Activated CD4-positive, alpha-beta T cell treated with anti-CD3 and anti-CD28 coated beads, Interleukin-2, amount 10 ng/mL, durations not matched to agents 24 days and 14 days (primary cell): ENCODE results near the gene RPTOR. TPM values are rescaled to one million over a fixed set of nuclear protein-coding genes. Genes with fewer than 3 reads are reported as not detected.

Experiments
- DNase-seq: peaks from one replicate; pipeline ENCODE4 v3.0.0; 2022
- H3K27ac Mint-ChIP-seq: one replicate; pipeline ENCODE4 v1.8.0; 2022; ENCODE audit warnings: mild to moderate bottlenecking, mixed read lengths
- H3K27me3 Mint-ChIP-seq: one replicate; pipeline ENCODE4 v1.8.0; 2022; ENCODE audit warnings: mixed read lengths
- H3K36me3 Mint-ChIP-seq: one replicate; pipeline ENCODE4 v1.8.0; 2022; ENCODE audit warnings: low read depth, mild to moderate bottlenecking, mixed read lengths
- H3K4me1 Mint-ChIP-seq: one replicate; pipeline ENCODE4 v1.8.0; 2021; ENCODE audit warnings: mixed read lengths
- H3K4me3 Mint-ChIP-seq: one replicate; pipeline ENCODE4 v1.8.0; 2022; ENCODE audit warnings: mild to moderate bottlenecking, moderate library complexity, mixed read lengths
- H3K9me3 Mint-ChIP-seq: one replicate; pipeline ENCODE4 v1.8.0; 2021; ENCODE audit warnings: mixed read lengths
- intact Hi-C: fragments of 100-400 bp; cut with micrococcal nuclease; formaldehyde crosslinking; loops from one replicate; pipeline ENCODE4 v1.15.1; 2023
- total RNA-seq: library from RNA; stranded (reverse); gene quantifications from 2 replicates; pipeline ENCODE4 v1.2.3, GENCODE V29; 2022

RPTOR gene
- total RNA-seq, 1 donor from 2014 or later = 67.2 TPM

- no peak overlapping the region for H3K4me3 Mint-ChIP-seq
- H3K27me3 Mint-ChIP-seq = no peaks in the 10 kb centered on the region
- H3K9me3 Mint-ChIP-seq = no peaks in the 10 kb centered on the region
- peak overlapping the region; percentile 71 for H3K27ac Mint-ChIP-seq
- DNase-seq = no peak
- peaks cover 65% of the 10 kb centered on the region for H3K4me1 Mint-ChIP-seq
- peaks cover 36% of the 10 kb centered on the region for H3K36me3 Mint-ChIP-seq
- intact Hi-C loops = no loop called here
These were observed 227.0 kb downstream of the RPTOR start for GRCh38 chr17:80771612-80772005.

DNA sequence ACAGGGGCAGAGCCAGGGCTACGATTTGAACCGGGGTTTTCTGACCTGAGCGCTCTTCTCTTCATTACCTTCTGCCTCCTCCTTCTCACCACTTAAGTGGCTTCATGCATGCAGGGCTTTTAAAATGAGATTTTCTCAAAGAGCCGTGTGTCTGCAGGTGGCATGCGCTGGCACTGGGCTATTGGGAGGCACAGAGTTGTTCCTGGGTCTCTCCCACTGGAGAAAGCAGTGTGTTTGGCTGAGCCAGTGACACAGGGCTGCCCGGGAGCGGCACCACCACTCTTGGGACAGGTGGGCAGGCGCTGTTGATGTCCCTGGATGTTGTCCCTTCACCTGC lies 228.2 kb downstream of the RPTOR start:
- Mint-ChIP-seq H3K27ac (peak overlapping the region; percentile 98), H3K4me1 (peaks cover 72% of the 10 kb centered on the region), H3K27me3 (no peaks in the 10 kb centered on the region), H3K9me3 (no peaks in the 10 kb centered on the region), H3K36me3 (peaks cover 48% of the 10 kb centered on the region), H3K4me3 (peak overlapping the region; percentile 39)
- no peak for DNase-seq
- intact Hi-C loops = no loop called here

GRCh38 chr17:80773243-80773991 lies 228.8 kb downstream of the RPTOR start:
- Mint-ChIP-seq H3K27ac (peak overlapping the region; percentile 98), H3K9me3 (no peaks in the 10 kb centered on the region), H3K4me3 (peak overlapping the region; percentile 39), H3K4me1 (peaks cover 74% of the 10 kb centered on the region), H3K36me3 (peaks cover 51% of the 10 kb centered on the region), H3K27me3 (no peaks in the 10 kb centered on the region)
- intact Hi-C loops = no loop called here
- no peak for DNase-seq

- Mint-ChIP-seq H3K9me3 (no peaks in the 10 kb centered on the region), H3K4me1 (peaks cover 76% of the 10 kb centered on the region), H3K4me3 (peak overlapping the region; percentile 83), H3K27ac (peak overlapping the region; percentile 98), H3K27me3 (no peaks in the 10 kb centered on the region), H3K36me3 (peaks cover 52% of the 10 kb centered on the region)
- DNase-seq = no peak
- intact Hi-C loops = loop anchor here (1.0 kb wide), 1 partner anchor 9 kb away; no protein-coding TSS in a partner anchor
These were observed 229.5 kb downstream of the RPTOR start for GRCh38 chr17:80774146-80774545.

DNA sequence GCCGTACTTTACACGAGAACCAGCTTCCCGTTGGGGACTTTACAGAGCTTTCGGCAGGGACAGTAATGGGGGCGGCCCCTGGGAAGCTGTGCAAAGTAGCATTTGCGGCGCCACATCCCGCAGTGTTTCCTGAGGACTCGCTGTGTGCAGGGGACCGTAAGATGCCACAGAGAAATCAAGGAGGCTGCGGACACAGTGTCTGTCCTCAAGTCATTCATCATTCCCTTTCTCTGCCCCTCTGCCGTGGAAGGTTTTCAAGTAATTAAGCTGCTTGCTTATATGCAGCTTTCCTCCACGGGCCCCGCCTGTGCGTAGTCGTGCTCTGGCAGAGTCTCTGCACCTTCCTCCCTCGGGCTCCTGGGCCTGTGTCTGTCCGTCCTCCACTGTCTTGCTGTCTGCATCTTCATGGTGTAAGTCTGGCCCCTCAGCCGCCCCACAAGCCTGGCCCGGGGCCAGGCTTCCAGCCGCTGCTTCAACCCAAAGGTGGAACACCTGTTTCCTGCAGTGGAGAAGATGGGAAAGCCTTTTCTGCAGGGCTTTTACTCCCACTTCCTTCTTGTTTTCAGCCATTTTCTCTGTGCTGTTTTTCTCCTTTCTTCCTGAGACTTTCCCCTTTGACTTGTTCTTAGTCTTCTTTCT lies 230.1 kb downstream of the RPTOR start:
- peaks cover 51% of the 10 kb centered on the region for H3K36me3 Mint-ChIP-seq
- peaks cover 76% of the 10 kb centered on the region for H3K4me1 Mint-ChIP-seq
- peak overlapping the region; percentile 98 for H3K27ac Mint-ChIP-seq
- H3K9me3 Mint-ChIP-seq = no peaks in the 10 kb centered on the region
- intact Hi-C loops = loop anchor here (1.0 kb wide), 2 partner anchors 9 kb away; no protein-coding TSS in a partner anchor
- DNase-seq = peak; percentile 79
- peak overlapping the region; percentile 83 for H3K4me3 Mint-ChIP-seq
- no peaks in the 10 kb centered on the region for H3K27me3 Mint-ChIP-seq

DNA sequence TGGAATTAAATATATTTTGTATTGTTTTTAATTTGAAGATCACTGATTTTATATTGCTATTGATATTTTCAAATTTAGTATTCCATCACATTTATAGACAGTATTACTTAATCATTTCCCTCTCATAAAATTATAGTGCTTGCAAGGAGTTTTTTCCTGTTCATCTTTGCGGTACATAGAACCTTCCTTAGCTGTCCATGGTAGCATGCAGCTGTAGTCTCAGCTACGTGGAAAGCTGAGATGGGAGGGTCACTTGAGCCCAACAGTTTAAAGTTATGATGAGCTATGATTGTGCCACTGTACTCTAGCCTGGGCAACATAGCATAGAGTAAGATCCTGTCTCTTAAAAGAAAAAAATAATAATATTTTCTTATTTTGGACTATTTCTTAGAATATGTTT lies 231.2 kb downstream of the RPTOR start:
- DNase-seq = no peak
- no peak overlapping the region for H3K4me3 Mint-ChIP-seq
- H3K9me3 Mint-ChIP-seq = no peaks in the 10 kb centered on the region
- H3K27me3 Mint-ChIP-seq = no peaks in the 10 kb centered on the region
- intact Hi-C loops = loop anchor here (1.0 kb wide), 1 partner anchor 7 kb away; no protein-coding TSS in a partner anchor
- H3K36me3 Mint-ChIP-seq = peaks cover 52% of the 10 kb centered on the region
- no peak overlapping the region for H3K27ac Mint-ChIP-seq
- peaks cover 75% of the 10 kb centered on the region for H3K4me1 Mint-ChIP-seq

DNA sequence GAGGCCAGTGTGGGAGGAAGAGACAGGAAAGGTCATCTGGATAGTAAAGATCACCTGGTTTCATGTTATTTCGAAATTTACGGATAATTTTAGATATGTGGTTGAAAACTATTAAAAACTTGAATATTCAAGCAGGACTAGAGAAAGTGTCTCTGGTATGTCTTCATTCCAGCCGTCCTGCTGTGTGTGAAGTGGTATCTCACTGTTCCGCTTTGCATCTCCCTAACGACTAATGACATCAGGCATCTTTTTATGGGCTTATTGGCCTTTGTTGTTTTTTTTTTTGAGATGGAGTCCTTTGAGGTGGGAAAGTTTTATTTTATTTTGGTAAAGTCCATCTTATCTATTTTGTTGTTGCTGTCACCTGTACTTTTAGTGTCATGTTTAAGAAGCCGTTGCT lies 232.6 kb downstream of the RPTOR start:
- Mint-ChIP-seq H3K4me3 (no peak overlapping the region), H3K36me3 (peaks cover 47% of the 10 kb centered on the region), H3K4me1 (peaks cover 79% of the 10 kb centered on the region), H3K27ac (no peak overlapping the region), H3K9me3 (no peaks in the 10 kb centered on the region), H3K27me3 (no peaks in the 10 kb centered on the region)
- DNase-seq = no peak
- intact Hi-C loops = no loop called here

GRCh38 chr17:80778716-80779115 lies 234.1 kb downstream of the RPTOR start:
- H3K4me1 Mint-ChIP-seq = peaks cover 81% of the 10 kb centered on the region
- no peaks in the 10 kb centered on the region for H3K9me3 Mint-ChIP-seq
- peak overlapping the region; percentile 73 for H3K27ac Mint-ChIP-seq
- intact Hi-C loops = no loop called here
- H3K27me3 Mint-ChIP-seq = no peaks in the 10 kb centered on the region
- H3K4me3 Mint-ChIP-seq = no peak overlapping the region
- DNase-seq = no peak
- H3K36me3 Mint-ChIP-seq = peaks cover 44% of the 10 kb centered on the region

- intact Hi-C loops = no loop called here
- peaks cover 80% of the 10 kb centered on the region for H3K4me1 Mint-ChIP-seq
- H3K4me3 Mint-ChIP-seq = no peak overlapping the region
- H3K9me3 Mint-ChIP-seq = no peaks in the 10 kb centered on the region
- no peaks in the 10 kb centered on the region for H3K27me3 Mint-ChIP-seq
- peaks cover 43% of the 10 kb centered on the region for H3K36me3 Mint-ChIP-seq
- DNase-seq = no peak
- H3K27ac Mint-ChIP-seq = peak overlapping the region; percentile 67
These were observed 234.7 kb downstream of the RPTOR start for GRCh38 chr17:80779336-80779735.

DNA sequence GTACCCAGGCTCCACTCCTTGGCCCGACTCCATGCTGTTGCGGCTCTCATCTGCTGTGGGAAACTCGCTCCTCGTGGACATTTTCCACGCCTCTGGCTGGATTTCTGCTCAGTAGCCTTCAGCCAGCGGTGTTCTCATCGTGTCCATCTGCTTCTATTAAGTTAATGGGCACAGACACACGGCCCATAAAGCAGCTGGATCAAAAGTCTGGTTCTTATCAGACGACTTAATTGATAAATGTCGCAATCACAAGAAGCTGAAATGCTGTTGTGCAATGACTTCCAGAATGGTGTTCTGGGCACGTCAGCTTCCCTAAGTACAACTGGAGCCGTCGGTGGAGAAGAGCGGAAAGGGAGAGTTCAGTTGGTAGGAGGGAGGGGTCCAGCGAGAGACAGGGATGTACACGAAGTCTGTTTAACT lies 235.3 kb downstream of the RPTOR start:
- intact Hi-C loops = loop anchor here (1.0 to 2.0 kb wide), 3 partner anchors 11 to 53 kb away; no protein-coding TSS in a partner anchor
- Mint-ChIP-seq H3K36me3 (peaks cover 42% of the 10 kb centered on the region), H3K4me1 (peaks cover 78% of the 10 kb centered on the region), H3K4me3 (peak overlapping the region; percentile 82), H3K27me3 (no peaks in the 10 kb centered on the region), H3K9me3 (no peaks in the 10 kb centered on the region), H3K27ac (peak overlapping the region; percentile 92)
- DNase-seq = no peak

- no peaks in the 10 kb centered on the region for H3K27me3 Mint-ChIP-seq
- H3K4me3 Mint-ChIP-seq = peak overlapping the region; percentile 82
- H3K4me1 Mint-ChIP-seq = peaks cover 79% of the 10 kb centered on the region
- peaks cover 43% of the 10 kb centered on the region for H3K36me3 Mint-ChIP-seq
- DNase-seq = peak; percentile 83
- H3K9me3 Mint-ChIP-seq = peaks cover under 1% of the 10 kb centered on the region
- peak overlapping the region; percentile 92 for H3K27ac Mint-ChIP-seq
- intact Hi-C loops = loop anchor here (1.0 to 2.0 kb wide), 3 partner anchors 11 to 52 kb away; no protein-coding TSS in a partner anchor
These were observed 236.0 kb downstream of the RPTOR start for GRCh38 chr17:80780381-80781198.

GRCh38 chr17:80781211-80781610 lies 236.6 kb downstream of the RPTOR start:
- peak overlapping the region; percentile 92 for H3K27ac Mint-ChIP-seq
- H3K4me3 Mint-ChIP-seq = peak overlapping the region; percentile 82
- DNase-seq = peak; percentile 73
- no peaks in the 10 kb centered on the region for H3K27me3 Mint-ChIP-seq
- intact Hi-C loops = loop anchor here (2.0 kb wide), 2 partner anchors 22 to 52 kb away; no protein-coding TSS in a partner anchor
- H3K4me1 Mint-ChIP-seq = peaks cover 82% of the 10 kb centered on the region
- peaks cover 45% of the 10 kb centered on the region for H3K36me3 Mint-ChIP-seq
- H3K9me3 Mint-ChIP-seq = peaks cover 4% of the 10 kb centered on the region

DNA sequence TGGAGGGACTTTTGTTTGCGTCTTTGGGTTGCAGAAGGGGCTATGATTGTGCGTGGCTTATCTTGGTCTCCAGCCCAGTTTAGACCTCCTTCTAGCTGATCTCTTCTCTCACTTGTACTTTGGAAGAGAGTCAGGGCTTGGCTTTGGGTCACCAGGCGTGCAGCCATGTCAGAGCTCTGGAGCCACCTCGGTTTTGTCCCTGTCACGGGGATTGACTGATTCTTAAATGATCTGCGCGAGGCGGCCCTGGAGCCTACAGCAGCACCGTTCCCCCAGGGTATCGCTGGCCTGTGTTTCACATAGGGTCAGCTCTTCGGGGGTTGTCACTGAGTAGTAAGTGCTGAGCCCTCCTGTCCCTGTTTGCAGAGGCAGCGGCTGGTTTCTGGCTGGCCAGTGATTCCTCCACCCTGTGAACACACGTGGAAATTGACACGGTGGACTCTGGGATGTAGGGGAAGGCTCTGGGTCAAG lies 237.2 kb downstream of the RPTOR start:
- H3K27ac Mint-ChIP-seq = peak overlapping the region; percentile 92
- no peak for DNase-seq
- H3K4me3 Mint-ChIP-seq = peak overlapping the region; percentile 82
- H3K9me3 Mint-ChIP-seq = peaks cover 4% of the 10 kb centered on the region
- peaks cover 40% of the 10 kb centered on the region for H3K36me3 Mint-ChIP-seq
- no peaks in the 10 kb centered on the region for H3K27me3 Mint-ChIP-seq
- intact Hi-C loops = loop anchor here (2.0 kb wide), 2 partner anchors 23 to 51 kb away; no protein-coding TSS in a partner anchor
- peaks cover 80% of the 10 kb centered on the region for H3K4me1 Mint-ChIP-seq
